HG03039 (cell line): ENCODE results near the gene ZNF557.
"Not testable (repeated sequence)": the region's sequence is repeated elsewhere in the genome, so short reads cannot be mapped to it uniquely, and the experiment has no call there.

Experiments
- ATAC-seq: cut with Tn5 transposase; IDR thresholded peaks from one replicate; pipeline ENCODE4 v1.9.1; 2021; ENCODE audit warnings: mild to moderate bottlenecking, moderate library complexity; ENCODE audit not compliant: unreplicated experiment

Gene ZNF557

DNA sequence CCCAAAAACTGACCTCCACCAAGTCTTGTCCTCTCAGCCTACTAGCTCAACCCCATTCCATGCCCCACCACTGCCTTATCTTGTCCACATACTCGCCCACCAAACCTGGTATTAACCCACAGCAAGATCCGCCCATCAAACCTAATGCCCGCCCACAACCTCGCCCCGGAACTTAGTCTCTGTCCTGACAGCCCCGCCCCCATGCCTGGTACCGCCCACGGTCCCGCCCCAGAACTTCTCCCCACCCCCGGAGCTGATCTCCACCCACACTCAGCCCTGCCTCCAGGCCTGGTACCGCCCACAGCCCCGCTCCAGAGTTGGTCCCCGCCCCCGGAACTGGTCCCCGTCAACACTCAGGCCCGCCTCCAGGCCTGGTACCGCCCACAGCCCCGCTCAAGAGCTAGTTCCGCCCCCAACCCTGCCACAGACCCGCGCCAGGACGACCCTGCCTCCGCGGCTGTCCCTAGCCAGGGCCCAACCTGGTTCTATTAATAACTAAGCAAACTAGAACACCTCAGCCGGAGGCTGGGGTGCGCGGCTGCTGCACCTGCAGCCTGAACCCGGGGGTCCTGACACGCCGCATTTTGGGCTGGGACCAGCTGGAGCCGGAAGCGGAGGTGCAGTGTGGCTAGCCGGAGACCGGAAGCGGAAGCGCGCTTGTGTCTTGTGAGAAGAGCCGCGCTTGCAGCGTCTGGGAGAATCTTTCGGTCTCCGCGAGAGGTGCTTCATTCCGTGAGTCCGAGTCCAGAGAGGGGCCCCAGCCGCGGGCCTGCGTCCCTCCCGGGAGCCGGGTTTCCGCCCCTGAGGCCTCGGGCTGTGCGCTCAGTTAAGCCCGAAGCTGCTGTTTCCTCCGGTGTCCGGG lies at the start of gene ZNF557:
Gene ZNF557, plus strand, starts transcription at position 662 of the 862 bp plus-strand sequence. CDS start 5,372 bp downstream, outside the sequence.
- peak; percentile 93 for ATAC-seq

- ATAC-seq, result not testable (repeated sequence)
Observed at GRCh38 chr19:7021331-7021730, 48.2 kb upstream of the ZNF557 start, which contains the start of gene MBD3L2B. Gene MBD3L2B, minus strand, starts transcription at chr19:7021431. Its CDS starts 34 bp downstream, at chr19:7021397.

- not testable (repeated sequence) for ATAC-seq
Observed at GRCh38 chr19:7028790-7029189, 40.7 kb upstream of the ZNF557 start.

DNA sequence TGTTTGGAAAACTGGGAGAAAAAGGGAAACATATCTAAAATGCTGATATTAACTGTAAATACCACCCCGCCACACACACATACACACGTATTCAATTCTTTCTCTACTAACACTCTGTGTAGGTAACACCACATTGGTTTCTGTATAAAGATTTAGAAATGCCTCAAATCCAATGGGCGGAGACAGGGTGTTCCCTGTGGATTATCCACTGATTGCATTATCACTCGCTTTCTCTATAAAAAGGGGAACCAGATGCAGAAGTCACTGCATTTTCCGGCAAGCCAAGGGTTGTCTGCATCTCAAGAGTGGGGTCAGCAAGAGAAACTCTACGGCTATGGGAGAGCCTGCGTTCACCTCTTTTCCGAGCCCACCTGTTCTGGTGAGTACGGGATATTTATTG lies 39.2 kb upstream of the ZNF557 start, which contains the start of gene MBD3L5:
Gene MBD3L5, plus strand, starts transcription at position 301 of the 400 bp plus-strand sequence. Its CDS starts 34 bp downstream, at position 335.
- ATAC-seq, result not testable (repeated sequence)

DNA sequence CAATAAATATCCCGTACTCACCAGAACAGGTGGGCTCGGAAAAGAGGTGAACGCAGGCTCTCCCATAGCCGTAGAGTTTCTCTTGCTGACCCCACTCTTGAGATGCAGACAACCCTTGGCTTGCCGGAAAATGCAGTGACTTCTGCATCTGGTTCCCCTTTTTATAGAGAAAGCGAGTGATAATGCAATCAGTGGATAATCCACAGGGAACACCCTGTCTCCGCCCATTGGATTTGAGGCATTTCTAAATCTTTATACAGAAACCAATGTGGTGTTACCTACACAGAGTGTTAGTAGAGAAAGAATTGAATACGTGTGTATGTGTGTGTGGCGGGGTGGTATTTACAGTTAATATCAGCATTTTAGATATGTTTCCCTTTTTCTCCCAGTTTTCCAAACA lies 29.4 kb upstream of the ZNF557 start, which contains the start of gene MBD3L4:
Gene MBD3L4, minus strand, starts transcription at position 101 of the 400 bp plus-strand sequence. Its CDS starts 35 bp downstream, at position 66.
- not testable (repeated sequence) for ATAC-seq

DNA sequence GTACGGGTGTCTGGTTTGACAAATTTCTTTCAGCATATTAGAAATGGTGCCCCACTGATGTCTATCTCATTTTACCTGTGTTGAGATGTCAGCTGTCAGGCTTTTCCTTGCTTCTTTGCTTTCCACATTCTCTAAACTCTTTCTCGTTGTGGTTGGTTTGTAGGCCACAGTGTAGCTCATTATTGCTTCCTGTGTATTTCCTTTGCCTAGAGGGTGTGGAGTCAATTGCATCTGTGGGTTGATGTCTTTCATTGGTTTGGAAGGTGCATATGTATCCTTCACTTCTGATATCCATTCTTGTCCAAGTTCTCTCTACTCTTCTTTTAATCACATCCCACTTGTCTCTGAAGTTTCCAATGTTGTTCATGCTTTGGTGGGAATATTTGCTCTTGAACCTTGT lies 27.9 kb upstream of the ZNF557 start:
- ATAC-seq, result not testable (repeated sequence)

DNA sequence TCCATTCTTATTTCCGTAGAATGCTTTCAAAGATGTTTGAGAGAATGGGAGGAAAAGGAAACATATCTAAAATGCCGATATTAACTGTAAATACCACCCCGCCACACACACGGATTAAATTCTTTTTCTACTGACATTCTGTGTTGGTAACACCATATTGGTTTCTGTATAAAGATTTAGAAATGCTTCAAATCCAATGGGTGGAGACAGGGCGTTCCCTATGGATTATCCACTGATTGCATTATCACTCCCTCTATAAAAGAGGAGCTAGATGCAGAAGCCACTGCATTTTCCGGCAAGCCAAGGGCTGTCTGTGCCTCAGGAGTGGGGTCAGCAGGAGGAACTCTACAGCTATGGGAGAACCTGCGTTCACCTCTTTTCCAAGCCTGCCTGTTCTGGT lies 20.5 kb upstream of the ZNF557 start, which contains the start of gene MBD3L2:
Gene MBD3L2, plus strand, starts transcription at position 301 of the 400 bp plus-strand sequence. Its CDS starts 53 bp downstream, at position 354.
- ATAC-seq, result not testable (repeated sequence)

- not testable (repeated sequence) for ATAC-seq
Observed at GRCh38 chr19:7051421-7051820, 18.1 kb upstream of the ZNF557 start.

GRCh38 chr19:7052896-7053295 lies 16.6 kb upstream of the ZNF557 start:
- not testable (repeated sequence) for ATAC-seq

DNA sequence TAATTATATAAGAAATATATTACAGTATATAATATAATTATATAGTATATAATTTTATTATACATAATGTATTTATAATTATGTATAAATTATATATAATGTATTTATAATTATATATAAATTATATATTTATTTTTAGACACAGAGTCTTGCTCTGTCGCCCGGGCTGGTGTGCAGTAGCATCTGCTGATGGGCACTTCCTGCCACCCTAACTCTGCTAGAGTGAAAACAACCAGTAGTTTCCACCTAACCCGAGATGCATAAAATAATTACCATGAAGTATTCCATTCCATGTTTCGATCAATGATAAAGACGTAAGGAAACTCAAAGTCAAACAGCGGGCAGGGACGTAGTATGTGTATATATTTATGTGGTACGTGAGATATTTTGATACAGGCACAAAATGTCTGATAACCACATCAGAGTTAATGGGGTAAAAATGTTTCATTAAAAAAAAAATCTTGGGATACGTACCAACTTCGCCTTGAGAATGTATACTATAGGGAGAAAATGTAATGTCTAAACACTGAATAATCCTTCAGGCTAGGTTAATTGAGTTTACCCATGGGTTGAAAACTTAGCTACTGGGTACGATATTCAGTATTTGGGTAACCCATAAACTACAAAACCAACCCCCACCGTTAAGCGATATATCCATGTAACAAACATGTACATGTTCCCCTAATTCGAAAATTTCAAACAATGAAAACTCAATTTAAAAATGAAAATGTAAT lies 14.7 kb upstream of the ZNF557 start:
- not testable (repeated sequence) for ATAC-seq

DNA sequence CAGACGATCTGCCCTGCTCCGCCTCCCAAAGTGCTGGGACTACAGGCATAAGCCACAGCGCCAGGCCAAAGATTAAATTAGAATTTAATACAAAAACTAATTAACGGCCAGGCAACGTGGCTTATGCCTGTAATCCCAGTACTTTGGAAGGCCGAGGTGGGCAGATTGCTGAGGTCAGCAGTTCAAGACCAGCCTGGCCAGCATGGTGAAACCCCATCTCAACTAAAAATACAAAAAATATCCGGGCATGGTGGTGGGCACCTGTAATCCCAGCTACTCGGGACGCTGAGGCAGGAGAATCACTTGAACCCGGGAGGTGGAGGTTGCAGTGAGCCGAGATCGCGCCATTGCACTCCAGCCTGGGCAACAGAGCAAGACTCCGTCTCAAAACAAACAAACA lies 13.8 kb upstream of the ZNF557 start:
- ATAC-seq, result not testable (repeated sequence)

GRCh38 chr19:7056371-7056770 lies 13.1 kb upstream of the ZNF557 start:
- not testable (repeated sequence) for ATAC-seq

- ATAC-seq, result not testable (repeated sequence)
Observed at GRCh38 chr19:7058576-7058975, 10.9 kb upstream of the ZNF557 start, which contains the start of gene MBD3L3. Gene MBD3L3, minus strand, starts transcription at chr19:7058676. Its CDS starts 71 bp downstream, at chr19:7058605.

DNA sequence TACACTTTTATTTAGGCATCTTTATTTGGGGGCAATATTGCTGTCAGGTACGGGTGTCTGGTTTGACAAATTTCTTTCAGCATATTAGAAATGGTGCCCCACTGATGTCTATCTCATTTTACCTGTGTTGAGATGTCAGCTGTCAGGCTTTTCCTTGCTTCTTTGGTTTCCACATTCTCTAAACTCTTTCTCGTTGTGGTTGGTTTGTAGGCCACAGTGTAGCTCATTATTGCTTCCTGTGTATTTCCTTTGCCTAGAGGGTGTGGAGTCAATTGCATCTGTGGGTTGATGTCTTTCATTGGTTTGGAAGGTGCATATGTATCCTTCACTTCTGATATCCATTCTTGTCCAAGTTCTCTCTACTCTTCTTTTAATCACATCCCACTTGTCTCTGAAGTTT lies 9.5 kb upstream of the ZNF557 start:
- ATAC-seq, result not testable (repeated sequence)

GRCh38 chr19:7063339-7063738 lies 6.2 kb upstream of the ZNF557 start:
- ATAC-seq, result no peak

GRCh38 chr19:7063764-7064418 lies 5.6 kb upstream of the ZNF557 start:
- no peak for ATAC-seq

DNA sequence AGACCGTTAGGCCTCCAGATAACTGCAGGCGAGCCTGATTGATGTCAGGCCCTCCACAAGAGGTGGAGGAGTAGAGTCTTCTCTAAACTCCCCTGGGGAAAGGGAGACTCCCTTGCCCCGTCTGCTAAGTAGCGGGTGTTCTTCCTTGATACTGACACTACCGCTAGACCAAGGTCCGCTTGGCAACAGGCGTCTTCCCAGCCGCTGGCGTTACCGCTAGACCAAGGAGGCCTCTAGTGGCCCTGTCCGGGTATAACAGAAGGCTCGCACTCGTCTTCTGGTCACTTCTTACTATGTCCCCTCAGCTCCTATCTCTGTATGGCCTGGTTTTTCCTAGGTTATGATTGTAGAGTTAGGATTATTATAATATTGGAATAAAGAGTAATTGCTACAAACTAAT lies 2.4 kb upstream of the ZNF557 start:
- ATAC-seq, result not testable (repeated sequence)

DNA sequence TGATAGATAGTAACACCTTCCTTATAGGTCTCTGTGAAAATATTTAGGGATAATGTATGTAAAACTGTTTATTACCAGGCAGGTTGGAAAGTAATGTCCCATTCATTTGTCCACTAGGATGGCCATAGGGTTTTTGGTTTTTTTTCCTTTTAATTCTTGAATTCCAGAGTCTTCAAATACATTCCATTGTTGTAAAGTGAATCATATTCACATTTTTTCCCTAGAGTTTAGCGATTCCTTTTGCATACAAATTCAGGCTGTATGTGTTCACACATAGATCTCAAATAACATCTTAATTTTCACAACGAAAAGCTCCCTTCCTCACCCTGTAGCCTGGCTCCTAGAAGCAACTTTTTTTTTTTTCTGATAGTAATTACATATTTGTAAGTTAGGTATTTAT lies 1.8 kb upstream of the ZNF557 start:
- no peak for ATAC-seq

- ATAC-seq, result no peak
Observed at GRCh38 chr19:7068599-7068998, 904 bp upstream of the ZNF557 start.

GRCh38 chr19:7069904-7070226 lies 362 bp downstream of the ZNF557 start:
- no peak for ATAC-seq

GRCh38 chr19:7072541-7072940 lies 3.0 kb downstream of the ZNF557 start:
- ATAC-seq, result no peak
